GM19438 (cell line): Measurements from ENCODE around the gene NTHL1.
"Not testable (repeated sequence)": the region's sequence is repeated elsewhere in the genome, so short reads cannot be mapped to it uniquely, and the experiment has no call there.

Source experiments
- ATAC-seq: cut with Tn5 transposase; IDR thresholded peaks from one replicate; pipeline ENCODE4 v1.9.1; 2021; ENCODE audit warnings: low read depth; ENCODE audit not compliant: unreplicated experiment

The NTHL1 gene

GRCh38 chr16:2043667-2044451 is 3.8 kb downstream of the NTHL1 start:
- no peak for ATAC-seq

- ATAC-seq = no peak
Observed at GRCh38 chr16:2042986-2043666, 4.5 kb downstream of the NTHL1 start.

GRCh38 chr16:2042171-2042985 is 5.3 kb downstream of the NTHL1 start:
- ATAC-seq = no peak

- ATAC-seq = no peak
Observed at GRCh38 chr16:2040787-2041522, 6.7 kb downstream of the NTHL1 start.

GRCh38 chr16:2040041-2040786 is 7.4 kb downstream of the NTHL1 start:
- ATAC-seq = no peak

GRCh38 chr16:2039274-2040031 is 8.2 kb downstream of the NTHL1 start:
- ATAC-seq = no peak

- no peak for ATAC-seq
Observed at GRCh38 chr16:2038382-2039231, 9.0 kb downstream of the NTHL1 start.

GRCh38 chr16:2037647-2038381 is 9.8 kb downstream of the NTHL1 start:
- no peak for ATAC-seq

- no peak for ATAC-seq
Observed at GRCh38 chr16:2037115-2037514, 10.5 kb downstream of the NTHL1 start.

- ATAC-seq = no peak
Observed at GRCh38 chr16:2036200-2036966, 11.3 kb downstream of the NTHL1 start.

GRCh38 chr16:2035431-2036199 is 12.0 kb downstream of the NTHL1 start:
- no peak for ATAC-seq

- no peak for ATAC-seq
Observed at GRCh38 chr16:2034696-2035430, 12.8 kb downstream of the NTHL1 start.

- not testable (repeated sequence) for ATAC-seq
Observed at GRCh38 chr16:2033909-2034695, 13.5 kb downstream of the NTHL1 start.

GRCh38 chr16:2033057-2033908 is 14.4 kb downstream of the NTHL1 start:
- no peak for ATAC-seq
